NCI-H748 (cell line): ENCODE results near the gene OR6Q1.
"Not testable (repeated sequence)": the region's sequence is repeated elsewhere in the genome, so short reads cannot be mapped to it uniquely, and the experiment has no call there.

Source experiments
- DNase-seq: peaks from one replicate; lab custom pipeline; 2025; ENCODE audit not compliant: unreplicated experiment; lab: John Stamatoyannopoulos, UW

The OR6Q1 gene

GRCh38 chr11:58030653-58031052 is at the start of gene OR6Q1:
Gene OR6Q1 (plus strand): TSS chr11:58030953. CDS start chr11:58030953, 0 bp downstream.
- no peak for DNase-seq

GRCh38 chr11:57981536-57981935 is 49.2 kb upstream of the OR6Q1 start:
- no peak for DNase-seq

GRCh38 chr11:57982776-57983175 is 48.0 kb upstream of the OR6Q1 start:
- no peak for DNase-seq

GRCh38 chr11:57983191-57983590 is 47.6 kb upstream of the OR6Q1 start:
- DNase-seq: no peak

GRCh38 chr11:57999523-57999922 is 31.2 kb upstream of the OR6Q1 start:
- DNase-seq: not testable (repeated sequence)

GRCh38 chr11:58000021-58000420 is 30.7 kb upstream of the OR6Q1 start:
- not testable (repeated sequence) for DNase-seq

GRCh38 chr11:58000699-58001098 is 30.1 kb upstream of the OR6Q1 start:
- no peak for DNase-seq

- DNase-seq: no peak
Observed at GRCh38 chr11:58003036-58003435, 27.7 kb upstream of the OR6Q1 start.

GRCh38 chr11:58003591-58003990 is 27.2 kb upstream of the OR6Q1 start:
- DNase-seq: no peak

- DNase-seq: no peak
Observed at GRCh38 chr11:58004664-58005063, 26.1 kb upstream of the OR6Q1 start.

- no peak for DNase-seq
Observed at GRCh38 chr11:58006940-58007339, 23.8 kb upstream of the OR6Q1 start.

GRCh38 chr11:58011771-58012170 is 19.0 kb upstream of the OR6Q1 start:
- no peak for DNase-seq

GRCh38 chr11:58023435-58023931 is 7.3 kb upstream of the OR6Q1 start, which contains the start of gene OR9Q1:
Gene OR9Q1 (plus strand): TSS chr11:58023881. CDS start chr11:58179445, 155,564 bp downstream.
- no peak for DNase-seq

GRCh38 chr11:58024601-58025091 is 6.1 kb upstream of the OR6Q1 start:
- no peak for DNase-seq

GRCh38 chr11:58027341-58027740 is 3.4 kb upstream of the OR6Q1 start:
- DNase-seq: no peak

GRCh38 chr11:58028687-58029411 is 1.9 kb upstream of the OR6Q1 start:
- DNase-seq: no peak

GRCh38 chr11:58034471-58034870 is 3.7 kb downstream of the OR6Q1 start:
- no peak for DNase-seq

- DNase-seq: no peak
Observed at GRCh38 chr11:58039589-58039988, 8.8 kb downstream of the OR6Q1 start.

- DNase-seq: no peak
Observed at GRCh38 chr11:58043379-58043778, 12.6 kb downstream of the OR6Q1 start.

- DNase-seq: no peak
Observed at GRCh38 chr11:58046231-58046630, 15.5 kb downstream of the OR6Q1 start.

- no peak for DNase-seq
Observed at GRCh38 chr11:58047818-58048217, 17.1 kb downstream of the OR6Q1 start.

GRCh38 chr11:58055806-58056401 is 25.2 kb downstream of the OR6Q1 start:
- DNase-seq: no peak
